ENCODE results near the gene BBS2. TPM values are rescaled to one million over a fixed set of nuclear protein-coding genes. Genes with fewer than 3 reads are reported as not detected.

The BBS2 gene
- total and polyA plus RNA-seq, 2 experiments from 2014 or later = 13.7 to 25.2 TPM

GRCh38 chr16:56469748-56470147 is 50.1 kb downstream of the BBS2 start:
- H3K4me2 ChIP-seq = no peak overlapping the region
- no peak for DNase-seq (ENCODE audit: low spot score)
- no peak overlapping the region for H2AFZ ChIP-seq
- Mint-ChIP-seq H3K4me3 (no peak overlapping the region), H3K27ac (no peak overlapping the region), H3K36me3 (ENCODE audit: low read depth) (peaks cover 87% of the 10 kb centered on the region), H3K9me3 (no peaks in the 10 kb centered on the region), H3K27me3 (ENCODE audit: insufficient read depth, low read depth, poor library complexity) (no peaks in the 10 kb centered on the region), H3K4me1 (0 out of 3 replicates have a peak, but pooled peaks cover under 1% of the 10 kb centered on the region)
- ATAC-seq = no peak
- TF ChIP-seq NANOG (IDR thresholded peaks at IDR 0.05; ENCODE audit: borderline replicate concordance) (no peak), ZNF114 (CRISPR knock-in tag; IDR thresholded peaks at IDR 0.05) (no peak), ZNF331 (CRISPR knock-in tag; IDR thresholded peaks at IDR 0.05; ENCODE audit: low read depth) (no peak)
- TF ChIP-seq, protein P1, sequence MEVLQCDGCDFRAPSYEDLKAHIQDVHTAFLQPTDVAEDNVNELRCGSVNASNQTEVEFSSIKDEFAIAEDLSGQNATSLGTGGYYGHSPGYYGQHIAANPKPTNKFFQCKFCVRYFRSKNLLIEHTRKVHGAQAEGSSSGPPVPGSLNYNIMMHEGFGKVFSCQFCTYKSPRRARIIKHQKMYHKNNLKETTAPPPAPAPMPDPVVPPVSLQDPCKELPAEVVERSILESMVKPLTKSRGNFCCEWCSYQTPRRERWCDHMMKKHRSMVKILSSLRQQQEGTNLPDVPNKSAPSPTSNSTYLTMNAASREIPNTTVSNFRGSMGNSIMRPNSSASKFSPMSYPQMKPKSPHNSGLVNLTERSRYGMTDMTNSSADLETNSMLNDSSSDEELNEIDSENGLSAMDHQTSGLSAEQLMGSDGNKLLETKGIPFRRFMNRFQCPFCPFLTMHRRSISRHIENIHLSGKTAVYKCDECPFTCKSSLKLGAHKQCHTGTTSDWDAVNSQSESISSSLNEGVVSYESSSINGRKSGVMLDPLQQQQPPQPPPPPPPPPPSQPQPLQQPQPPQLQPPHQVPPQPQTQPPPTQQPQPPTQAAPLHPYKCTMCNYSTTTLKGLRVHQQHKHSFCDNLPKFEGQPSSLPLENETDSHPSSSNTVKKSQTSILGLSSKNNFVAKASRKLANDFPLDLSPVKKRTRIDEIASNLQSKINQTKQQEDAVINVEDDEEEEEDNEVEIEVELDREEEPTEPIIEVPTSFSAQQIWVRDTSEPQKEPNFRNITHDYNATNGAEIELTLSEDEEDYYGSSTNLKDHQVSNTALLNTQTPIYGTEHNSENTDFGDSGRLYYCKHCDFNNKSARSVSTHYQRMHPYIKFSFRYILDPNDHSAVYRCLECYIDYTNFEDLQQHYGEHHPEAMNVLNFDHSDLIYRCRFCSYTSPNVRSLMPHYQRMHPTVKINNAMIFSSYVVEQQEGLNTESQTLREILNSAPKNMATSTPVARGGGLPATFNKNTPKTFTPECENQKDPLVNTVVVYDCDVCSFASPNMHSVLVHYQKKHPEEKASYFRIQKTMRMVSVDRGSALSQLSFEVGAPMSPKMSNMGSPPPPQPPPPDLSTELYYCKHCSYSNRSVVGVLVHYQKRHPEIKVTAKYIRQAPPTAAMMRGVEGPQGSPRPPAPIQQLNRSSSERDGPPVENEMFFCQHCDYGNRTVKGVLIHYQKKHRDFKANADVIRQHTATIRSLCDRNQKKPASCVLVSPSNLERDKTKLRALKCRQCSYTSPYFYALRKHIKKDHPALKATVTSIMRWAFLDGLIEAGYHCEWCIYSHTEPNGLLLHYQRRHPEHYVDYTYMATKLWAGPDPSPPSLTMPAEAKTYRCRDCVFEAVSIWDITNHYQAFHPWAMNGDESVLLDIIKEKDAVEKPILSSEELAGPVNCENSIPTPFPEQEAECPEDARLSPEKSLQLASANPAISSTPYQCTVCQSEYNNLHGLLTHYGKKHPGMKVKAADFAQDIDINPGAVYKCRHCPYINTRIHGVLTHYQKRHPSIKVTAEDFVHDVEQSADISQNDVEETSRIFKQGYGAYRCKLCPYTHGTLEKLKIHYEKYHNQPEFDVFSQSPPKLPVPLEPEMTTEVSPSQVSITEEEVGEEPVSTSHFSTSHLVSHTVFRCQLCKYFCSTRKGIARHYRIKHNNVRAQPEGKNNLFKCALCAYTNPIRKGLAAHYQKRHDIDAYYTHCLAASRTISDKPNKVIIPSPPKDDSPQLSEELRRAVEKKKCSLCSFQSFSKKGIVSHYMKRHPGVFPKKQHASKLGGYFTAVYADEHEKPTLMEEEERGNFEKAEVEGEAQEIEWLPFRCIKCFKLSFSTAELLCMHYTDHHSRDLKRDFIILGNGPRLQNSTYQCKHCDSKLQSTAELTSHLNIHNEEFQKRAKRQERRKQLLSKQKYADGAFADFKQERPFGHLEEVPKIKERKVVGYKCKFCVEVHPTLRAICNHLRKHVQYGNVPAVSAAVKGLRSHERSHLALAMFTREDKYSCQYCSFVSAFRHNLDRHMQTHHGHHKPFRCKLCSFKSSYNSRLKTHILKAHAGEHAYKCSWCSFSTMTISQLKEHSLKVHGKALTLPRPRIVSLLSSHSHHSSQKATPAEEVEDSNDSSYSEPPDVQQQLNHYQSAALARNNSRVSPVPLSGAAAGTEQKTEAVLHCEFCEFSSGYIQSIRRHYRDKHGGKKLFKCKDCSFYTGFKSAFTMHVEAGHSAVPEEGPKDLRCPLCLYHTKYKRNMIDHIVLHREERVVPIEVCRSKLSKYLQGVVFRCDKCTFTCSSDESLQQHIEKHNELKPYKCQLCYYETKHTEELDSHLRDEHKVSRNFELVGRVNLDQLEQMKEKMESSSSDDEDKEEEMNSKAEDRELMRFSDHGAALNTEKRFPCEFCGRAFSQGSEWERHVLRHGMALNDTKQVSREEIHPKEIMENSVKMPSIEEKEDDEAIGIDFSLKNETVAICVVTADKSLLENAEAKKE (CRISPR knock-in tag; IDR thresholded peaks at IDR 0.05) = no peak
- no peak overlapping the region for H3K4me3 ChIP-seq
- peaks cover 12% of the 10 kb centered on the region for H4K20me1 ChIP-seq (replicated peaks; ENCODE audit: insufficient read depth)
- H3K27ac ChIP-seq (ENCODE audit: low read depth) = no peak overlapping the region
- H3K4me1 ChIP-seq (ENCODE audit: insufficient read depth) = no peaks in the 10 kb centered on the region
- peaks cover 87% of the 10 kb centered on the region for H3K36me3 ChIP-seq (ENCODE audit: insufficient read depth)
- no peaks in the 10 kb centered on the region for H3K27me3 ChIP-seq (ENCODE audit: insufficient read depth)
- 0 out of 2 replicates have a peak, but pooled peaks cover 4% of the 10 kb centered on the region for H3F3A ChIP-seq (replicated peaks; ENCODE audit: low read depth)
- no peaks in the 10 kb centered on the region for H3K9me2 ChIP-seq (ENCODE audit: insufficient read depth)
- H3K79me2 ChIP-seq (replicated peaks; ENCODE audit: insufficient read depth) = no peaks in the 10 kb centered on the region

DNA sequence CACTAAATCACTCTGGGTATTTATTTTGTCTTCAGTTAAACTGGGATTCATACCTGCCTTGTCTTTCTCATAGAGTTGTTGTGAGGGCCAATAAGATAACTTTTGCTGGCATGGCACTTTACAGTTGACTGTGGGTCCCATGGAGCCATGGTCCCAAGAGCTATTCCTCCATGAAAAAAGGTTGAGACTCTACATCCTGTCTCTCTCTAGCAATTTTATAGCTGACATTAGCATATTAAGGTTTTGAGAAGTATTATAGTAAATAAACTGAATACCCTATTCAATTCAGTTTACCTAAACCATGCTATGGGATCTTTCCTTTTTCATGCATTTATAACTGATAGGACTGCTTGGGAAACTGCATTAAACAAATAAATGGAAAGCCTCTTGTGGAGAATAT is 51.0 kb downstream of the BBS2 start:
- Histone ChIP-seq H2AFZ (no peak overlapping the region), H3K4me3 (no peak overlapping the region), H3K4me2 (no peak overlapping the region), H3K9me2 (ENCODE audit: insufficient read depth) (no peaks in the 10 kb centered on the region), H3K79me2 (replicated peaks; ENCODE audit: insufficient read depth) (no peaks in the 10 kb centered on the region), H3K27ac (ENCODE audit: low read depth) (no peak overlapping the region), H3K27me3 (ENCODE audit: insufficient read depth) (no peaks in the 10 kb centered on the region), H3K36me3 (ENCODE audit: insufficient read depth) (peaks cover 87% of the 10 kb centered on the region), H4K20me1 (replicated peaks; ENCODE audit: insufficient read depth) (peaks cover 12% of the 10 kb centered on the region), H3F3A (replicated peaks; ENCODE audit: low read depth) (0 out of 2 replicates have a peak, but pooled peaks cover 4% of the 10 kb centered on the region), H3K4me1 (ENCODE audit: insufficient read depth) (no peaks in the 10 kb centered on the region)
- H3K4me1 Mint-ChIP-seq = no peaks in the 10 kb centered on the region
- no peak for ATAC-seq
- no peak overlapping the region for H3K27ac Mint-ChIP-seq
- no peak for DNase-seq (ENCODE audit: low spot score)
- H3K4me3 Mint-ChIP-seq = no peak overlapping the region
- H3K27me3 Mint-ChIP-seq (ENCODE audit: insufficient read depth, low read depth, poor library complexity) = no peaks in the 10 kb centered on the region
- H3K36me3 Mint-ChIP-seq (ENCODE audit: low read depth) = peaks cover 91% of the 10 kb centered on the region
- no peaks in the 10 kb centered on the region for H3K9me3 Mint-ChIP-seq
- TF ChIP-seq JUNB (IDR thresholded peaks at IDR 0.05; ENCODE audit: unreplicated experiment) (no peak), ZNF114 (CRISPR knock-in tag; IDR thresholded peaks at IDR 0.05) (no peak), CREB1 (CRISPR knock-in tag; IDR thresholded peaks at IDR 0.05; ENCODE audit: low read depth) (no peak), EZH2 (IDR thresholded peaks at IDR 0.05; ENCODE audit: low read depth, unreplicated experiment) (no peak), ETS1 (IDR thresholded peaks at IDR 0.05) (no peak), ZNF331 (CRISPR knock-in tag; IDR thresholded peaks at IDR 0.05; ENCODE audit: low read depth) (no peak), NANOG (IDR thresholded peaks at IDR 0.05; ENCODE audit: borderline replicate concordance) (no peak)
